Cardiac muscle cell (in vitro differentiated cells and primary cell): ENCODE data around the gene SON. TPM values are rescaled to one million over a fixed set of nuclear protein-coding genes. Genes with fewer than 3 reads are reported as not detected.
"Not testable (repeated sequence)": the region's sequence is repeated elsewhere in the genome, so short reads cannot be mapped to it uniquely, and the experiment has no call there.

Experiments used
- DNase-seq, 2 donors: peaks; one replicate each; pipeline versions ENCODE4 v3.0.0 to v3.0.0-alpha.2; 2010 to 2017; ENCODE audit warnings: low read depth in 1 of 2, low spot score in 1 of 2
- H3K27ac ChIP-seq: fragments of 200-600 bp; sonication (generic); 2 replicates; pipeline ENCODE4 v1.5.1; 2016
- H3K27me3 ChIP-seq: fragments of 200-600 bp; sonication (generic); 2 replicates; pipeline ENCODE4 v1.6.0; 2016; ENCODE audit warnings: control low read depth
- H3K36me3 ChIP-seq: fragments of 200-600 bp; sonication (generic); 2 replicates; pipeline ENCODE4 v1.5.1; 2016; ENCODE audit warnings: control low read depth
- H3K4me1 ChIP-seq: fragments of 200-600 bp; sonication (generic); 2 replicates; pipeline ENCODE4 v1.8.1; 2017; ENCODE audit warnings: low read depth, mild to moderate bottlenecking, mixed run types
- H3K4me3 ChIP-seq: fragments of 200-600 bp; sonication (generic); 2 replicates; pipeline ENCODE4 v1.5.1; 2016; ENCODE audit warnings: mild to moderate bottlenecking
- H3K9me3 ChIP-seq: fragments of 200-600 bp; sonication (generic); 2 replicates; pipeline ENCODE4 v1.5.1; 2017; ENCODE audit warnings: low read depth, mild to moderate bottlenecking, control low read depth
- CTCF ChIP-seq: IDR thresholded peaks from 2 replicates; pipeline ENCODE4 v1.5.1; 2012; ENCODE audit warnings: low read depth, mild to moderate bottlenecking, low read length
- polyA plus RNA-seq: library from polyadenylated mRNA; unstranded; fragments of >200 nt; fragmentation: Nextera tagmentation; extraction: Ambion mirVana; gene quantifications from 2 replicates; pipeline ENCODE4 v1.2.1, GENCODE V29; 2016
- total RNA-seq: library from RNA; depleted of rRNA; stranded (reverse); fragments of >200 nt; gene quantifications from 2 replicates; pipeline ENCODE4 v1.2.3, GENCODE V29; 2016

Gene SON
- total and polyA plus RNA-seq, 2 experiments from 2014 or later = 161 to 314 TPM

GRCh38 chr21:33619726-33620125 is 76.9 kb downstream of the SON start:
- peaks cover 36% of the 10 kb centered on the region for H3K36me3 ChIP-seq

GRCh38 chr21:33622253-33622652 is 79.4 kb downstream of the SON start:
- Histone ChIP-seq H3K4me1 (no peaks in the 10 kb centered on the region), H3K4me3 (no peak overlapping the region), H3K27me3 (no peaks in the 10 kb centered on the region), H3K27ac (no peak overlapping the region), H3K9me3 (no peaks in the 10 kb centered on the region), H3K36me3 (peaks cover 31% of the 10 kb centered on the region)
- TF ChIP-seq CTCF = no peak
- DNase-seq = no peak

More at GRCh38 chr21:33619726-33620125, 76.9 kb downstream of the SON start:
- no peak for DNase-seq
- TF ChIP-seq CTCF = no peak
- Histone ChIP-seq H3K27me3 (no peaks in the 10 kb centered on the region), H3K4me3 (no peak overlapping the region), H3K4me1 (no peaks in the 10 kb centered on the region), H3K9me3 (no peaks in the 10 kb centered on the region), H3K27ac (no peak overlapping the region)

GRCh38 chr21:33626151-33626550 is 83.3 kb downstream of the SON start:
- H3K27ac ChIP-seq, H3K4me3 ChIP-seq, H3K9me3 ChIP-seq, H3K27me3 ChIP-seq, H3K4me1 ChIP-seq, DNase-seq: not testable (repeated sequence)
- peaks cover 33% of the 10 kb centered on the region for H3K36me3 ChIP-seq

Other genes with a start within 250 kb of the SON start
- 6.5 and 12.1 TPM in 2 replicates for gene IFNAR1, start 218.1 kb upstream of the SON start, total RNA-seq
- 18.6 and 19.2 TPM in 2 replicates for gene IFNAR1, start 218.1 kb upstream of the SON start, polyA plus RNA-seq
- gene IFNGR2, start 139.6 kb upstream of the SON start, total RNA-seq = 36.8 and 47.2 TPM in 2 replicates
- gene IFNGR2, start 139.6 kb upstream of the SON start, polyA plus RNA-seq = 64.6 and 87.6 TPM in 2 replicates
- 50.2 and 100 TPM in 2 replicates for gene TMEM50B, start 63.1 kb upstream of the SON start, total RNA-seq
- gene TMEM50B, start 63.1 kb upstream of the SON start, polyA plus RNA-seq = 85.0 and 138 TPM in 2 replicates
- gene DNAJC28, start 51.3 kb upstream of the SON start, total RNA-seq = 1.8 and 2.3 TPM in 2 replicates
- gene DNAJC28, start 51.3 kb upstream of the SON start, polyA plus RNA-seq = 4.8 and 6.6 TPM in 2 replicates
- gene GART, start 921 bp upstream of the SON start, total RNA-seq = 71.7 and 129 TPM in 2 replicates
- gene GART, start 921 bp upstream of the SON start, polyA plus RNA-seq = 53.7 and 64.8 TPM in 2 replicates
- 25.2 TPM in 2 replicates for gene DONSON, start 45.6 kb downstream of the SON start, total RNA-seq
- 34.9 and 38.5 TPM in 2 replicates for gene DONSON, start 45.6 kb downstream of the SON start, polyA plus RNA-seq
- 17.0 and 58.3 TPM in 2 replicates for gene CRYZL1, start 98.7 kb downstream of the SON start, total RNA-seq
- gene CRYZL1, start 98.7 kb downstream of the SON start, polyA plus RNA-seq = 58.1 and 79.4 TPM in 2 replicates
- 125 and 139 TPM in 2 replicates for gene ITSN1, start 99.5 kb downstream of the SON start, total RNA-seq
- 90.9 and 92.4 TPM in 2 replicates for gene ITSN1, start 99.5 kb downstream of the SON start, polyA plus RNA-seq